H9 (cell line): ENCODE measurements around the gene CYP27C1. TPM values are rescaled to one million over a fixed set of nuclear protein-coding genes. Genes with fewer than 3 reads are reported as not detected.

Experiments used
- DNase-seq: peaks from one replicate; pipeline ENCODE4 v3.0.0-alpha.2; 2017
- H2AFZ ChIP-seq: one replicate; pipeline ENCODE4 v1.6.1; 2013; ENCODE audit warnings: mild to moderate bottlenecking, low read length, control low read depth, moderate library complexity
- H2AK5ac ChIP-seq: 2 replicates; pipeline ENCODE4 v1.6.1; 2013; ENCODE audit warnings: low read length, control low read depth, mixed read lengths; ENCODE audit not compliant: insufficient read length
- H2BK120ac ChIP-seq: one replicate; pipeline ENCODE4 v1.6.1; 2013; ENCODE audit warnings: low read depth, mild to moderate bottlenecking, low read length, control low read depth, inconsistent platforms; ENCODE audit not compliant: poor library complexity, severe bottlenecking
- H2BK12ac ChIP-seq: 2 replicates; pipeline ENCODE4 v1.6.1; 2013; ENCODE audit warnings: low read length, control low read depth, mixed read lengths, low read depth; ENCODE audit not compliant: insufficient read length
- H2BK15ac ChIP-seq: 2 replicates; pipeline ENCODE4 v1.6.1; 2013; ENCODE audit warnings: low read depth, low read length, control low read depth
- H2BK20ac ChIP-seq: one replicate; pipeline ENCODE4 v1.6.1; 2013; ENCODE audit warnings: low read depth, mild to moderate bottlenecking, low read length, control low read depth, inconsistent platforms; ENCODE audit not compliant: poor library complexity, severe bottlenecking
- H2BK5ac ChIP-seq: 2 replicates; pipeline ENCODE4 v1.6.1; 2013; ENCODE audit warnings: low read length, control low read depth, mixed read lengths; ENCODE audit not compliant: insufficient read length
- H3K14ac ChIP-seq: 2 replicates; pipeline ENCODE4 v1.6.1; 2013; ENCODE audit warnings: low read length, control low read depth; ENCODE audit not compliant: insufficient read depth
- H3K18ac ChIP-seq: 2 replicates; pipeline ENCODE4 v1.6.1; 2013; ENCODE audit warnings: low read depth, mild to moderate bottlenecking, mixed read lengths, low read length, control low read depth; ENCODE audit not compliant: insufficient read length
- H3K23ac ChIP-seq: 2 replicates; pipeline ENCODE4 v1.6.1; 2013; ENCODE audit warnings: low read length, control low read depth, mixed read lengths, low read depth; ENCODE audit not compliant: insufficient read length
- H3K23me2 ChIP-seq: 2 replicates; pipeline ENCODE4 v1.6.1; 2013; ENCODE audit warnings: low read depth, mild to moderate bottlenecking, mixed read lengths, low read length, control low read depth; ENCODE audit not compliant: insufficient read length, poor library complexity, severe bottlenecking
- H3K27ac ChIP-seq: 2 replicates; pipeline ENCODE4 v1.5.1; 2013; ENCODE audit warnings: low read length, control low read depth, mixed read lengths, low read depth; ENCODE audit not compliant: insufficient read length
- H3K27me3 ChIP-seq: 2 replicates; pipeline ENCODE4 v1.6.1; 2013; ENCODE audit warnings: low read length, control low read depth, inconsistent platforms; ENCODE audit not compliant: insufficient read depth
- H3K4ac ChIP-seq: 2 replicates; pipeline ENCODE4 v1.6.1; 2013; ENCODE audit warnings: low read depth, mild to moderate bottlenecking, control low read depth, inconsistent platforms, low read length, moderate library complexity
- H3K4me1 ChIP-seq: 2 replicates; pipeline ENCODE4 v1.6.1; 2013; ENCODE audit warnings: low read length, control low read depth, inconsistent platforms; ENCODE audit not compliant: insufficient read depth
- H3K4me2 ChIP-seq: 2 replicates; pipeline ENCODE4 v1.6.1; 2013; ENCODE audit warnings: low read length, control low read depth, mixed read lengths; ENCODE audit not compliant: insufficient read length, insufficient read depth
- H3K56ac ChIP-seq: 2 replicates; pipeline ENCODE4 v1.6.1; 2013; ENCODE audit warnings: low read depth, mild to moderate bottlenecking, mixed read lengths, low read length, control low read depth; ENCODE audit not compliant: insufficient read length
- H3K79me1 ChIP-seq: 2 replicates; pipeline ENCODE4 v1.6.1; 2013; ENCODE audit warnings: low read depth, mild to moderate bottlenecking, moderate library complexity, low read length, control low read depth, inconsistent platforms; ENCODE audit not compliant: insufficient read depth, poor library complexity, severe bottlenecking
- H3K79me2 ChIP-seq: 2 replicates; pipeline ENCODE4 v1.6.1; 2013; ENCODE audit warnings: low read length, control low read depth, inconsistent platforms; ENCODE audit not compliant: insufficient read depth
- H3K9ac ChIP-seq: 2 replicates; pipeline ENCODE4 v1.6.1; 2013; ENCODE audit warnings: low read length, control low read depth, mixed read lengths; ENCODE audit not compliant: insufficient read length; ENCODE audit errors: extremely low read depth
- H3K9me3 ChIP-seq: one replicate; pipeline ENCODE4 v1.6.1; 2013; ENCODE audit warnings: low read depth, low read length, inconsistent platforms; ENCODE audit not compliant: control insufficient read depth
- H3T11ph ChIP-seq: one replicate; pipeline ENCODE4 v1.6.1; 2013; ENCODE audit warnings: mild to moderate bottlenecking, low read length, control low read depth, inconsistent platforms
- H4K20me1 ChIP-seq: one replicate; pipeline ENCODE4 v1.6.1; 2013; ENCODE audit not compliant: control insufficient read depth, insufficient read length, insufficient read depth
- H4K5ac ChIP-seq: 2 replicates; pipeline ENCODE4 v1.6.1; 2013; ENCODE audit warnings: low read depth, mild to moderate bottlenecking, mixed read lengths, low read length, control low read depth; ENCODE audit not compliant: insufficient read length
- H4K8ac ChIP-seq: replicated peaks from 2 replicates; pipeline ENCODE4 v1.6.1; 2013; ENCODE audit warnings: low read length, control low read depth, mixed read lengths, low read depth; ENCODE audit not compliant: insufficient read length
- H4K91ac ChIP-seq: 2 replicates; pipeline ENCODE4 v1.6.1; 2013; ENCODE audit warnings: low read depth, mild to moderate bottlenecking, moderate library complexity, mixed read lengths, low read length, control low read depth; ENCODE audit not compliant: insufficient read length
- H3K27ac Mint-ChIP-seq, 3 experiments: 2 replicates in 2 of 3; 3 replicates in 1 of 3; pipeline ENCODE4 v1.8.0; 2020 to 2021; ENCODE audit warnings: mixed read lengths in 3 of 3, mild to moderate bottlenecking in 1 of 3, moderate library complexity in 1 of 3
- H3K27me3 Mint-ChIP-seq: 2 replicates; pipeline ENCODE4 v1.8.0; 2021; ENCODE audit warnings: low read depth, mild to moderate bottlenecking, moderate library complexity, mixed read lengths
- H3K36me3 Mint-ChIP-seq, 3 experiments: 2 replicates in 2 of 3; 3 replicates in 1 of 3; pipeline ENCODE4 v1.8.0; 2020 to 2021; ENCODE audit warnings: low read depth in 3 of 3, mixed read lengths in 3 of 3; ENCODE audit not compliant: insufficient read depth in 1 of 3
- H3K4me1 Mint-ChIP-seq, 2 experiments: 2 replicates each; pipeline ENCODE4 v1.8.0; 2020; ENCODE audit warnings: mixed read lengths in 2 of 2
- H3K4me3 Mint-ChIP-seq, 2 experiments: 2 replicates in 1 of 2; 3 replicates in 1 of 2; pipeline ENCODE4 v1.8.0; 2020 to 2021; ENCODE audit warnings: mild to moderate bottlenecking in 2 of 2, mixed read lengths in 2 of 2, moderate library complexity in 1 of 2
- H3K9me3 Mint-ChIP-seq, 2 experiments: 2 replicates in 1 of 2; 3 replicates in 1 of 2; pipeline ENCODE4 v1.8.0; 2020; ENCODE audit warnings: mild to moderate bottlenecking in 2 of 2, mixed read lengths in 2 of 2, moderate library complexity in 1 of 2
- WGBS: extraction: QIAGEN DNeasy Blood & Tissue Kit; methylation state at CpG from one replicate; pipeline ENCODE4 v1.1.7; 2013; ENCODE audit warnings: missing lambda C conversion rate, low lambda C conversion rate, mixed read lengths; ENCODE audit not compliant: insufficient read length; ENCODE audit errors: extremely low coverage; 5-methylcytosine and 5-hydroxymethylcytosine counted together
- total RNA-seq: library from RNA; stranded (reverse); gene quantifications from 2 replicates; pipeline ENCODE4 v1.2.1, GENCODE V29; 2021
- TF ChIP-seq, protein P1 (sequence below): fragments of 200-600 bp; sonication (generic); conservative IDR thresholded peaks from 3 replicates; pipeline ENCODE4 v1.8.0; 2021; ENCODE audit warnings: antibody characterized with exemption, mild to moderate bottlenecking

CYP27C1 gene
- total RNA-seq, 1 experiment from 2014 or later, result 2.3 TPM

DNA sequence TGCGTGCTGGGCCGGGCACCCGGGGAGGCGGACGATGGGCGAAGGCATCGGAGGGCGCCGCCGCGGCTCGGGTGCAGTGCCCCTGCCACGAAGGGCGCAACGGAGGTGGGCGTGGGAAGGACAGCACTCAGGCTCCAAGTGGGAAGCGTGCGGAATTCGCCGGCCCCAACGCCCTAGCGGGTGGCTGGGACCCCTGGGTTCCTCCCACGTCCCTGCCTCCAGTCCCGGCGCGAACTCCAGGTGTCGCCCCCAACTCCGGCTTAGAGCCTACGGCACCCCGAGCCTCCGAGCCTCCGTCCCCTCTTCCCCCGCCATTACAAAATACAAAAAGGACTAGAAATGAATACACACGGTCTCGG is 1.3 kb downstream of the CYP27C1 start:
- Histone ChIP-seq H3K79me2 (no peaks in the 10 kb centered on the region), H3K9me3 (no peaks in the 10 kb centered on the region), H3K4ac (no peak overlapping the region), H3K56ac (no peak overlapping the region), H3K23me2 (peaks cover 12% of the 10 kb centered on the region), H3K9ac (peak overlapping the region; percentile 40), H3K27ac (no peak overlapping the region), H3K4me1 (no peaks in the 10 kb centered on the region), H2BK120ac (no peak overlapping the region), H2BK5ac (no peak overlapping the region), H3K14ac (no peak overlapping the region), H4K5ac (no peak overlapping the region), H2BK20ac (no peak overlapping the region), H3K27me3 (no peaks in the 10 kb centered on the region; the same call in 1 of the 2 replicates), H3T11ph (no peak overlapping the region), H2BK15ac (no peak overlapping the region), H3K79me1 (no peaks in the 10 kb centered on the region), H2BK12ac (no peak overlapping the region), H4K91ac (no peak overlapping the region), H2AFZ (no peak overlapping the region), H4K20me1 (no peaks in the 10 kb centered on the region), H3K23ac (no peak overlapping the region), H3K4me2 (peak overlapping the region; percentile 75), H2AK5ac (no peak overlapping the region), H3K18ac (no peak overlapping the region), H4K8ac (no peak overlapping the region)
- Mint-ChIP-seq H3K9me3 (no peaks in the 10 kb centered on the region), H3K36me3 (no peaks in the 10 kb centered on the region; a peak in 2 of 7 replicates), H3K4me3 (peak overlapping the region; percentile 77 to 95), H3K27me3 (peaks cover 53% of the 10 kb centered on the region), H3K4me1 (peaks cover 16 to 18% of the 10 kb centered on the region in 2 experiments), H3K27ac (no peak overlapping the region)
- no CpG with 5 or more reads among the region's 35 CpGs for WGBS
- TF ChIP-seq, protein P1, sequence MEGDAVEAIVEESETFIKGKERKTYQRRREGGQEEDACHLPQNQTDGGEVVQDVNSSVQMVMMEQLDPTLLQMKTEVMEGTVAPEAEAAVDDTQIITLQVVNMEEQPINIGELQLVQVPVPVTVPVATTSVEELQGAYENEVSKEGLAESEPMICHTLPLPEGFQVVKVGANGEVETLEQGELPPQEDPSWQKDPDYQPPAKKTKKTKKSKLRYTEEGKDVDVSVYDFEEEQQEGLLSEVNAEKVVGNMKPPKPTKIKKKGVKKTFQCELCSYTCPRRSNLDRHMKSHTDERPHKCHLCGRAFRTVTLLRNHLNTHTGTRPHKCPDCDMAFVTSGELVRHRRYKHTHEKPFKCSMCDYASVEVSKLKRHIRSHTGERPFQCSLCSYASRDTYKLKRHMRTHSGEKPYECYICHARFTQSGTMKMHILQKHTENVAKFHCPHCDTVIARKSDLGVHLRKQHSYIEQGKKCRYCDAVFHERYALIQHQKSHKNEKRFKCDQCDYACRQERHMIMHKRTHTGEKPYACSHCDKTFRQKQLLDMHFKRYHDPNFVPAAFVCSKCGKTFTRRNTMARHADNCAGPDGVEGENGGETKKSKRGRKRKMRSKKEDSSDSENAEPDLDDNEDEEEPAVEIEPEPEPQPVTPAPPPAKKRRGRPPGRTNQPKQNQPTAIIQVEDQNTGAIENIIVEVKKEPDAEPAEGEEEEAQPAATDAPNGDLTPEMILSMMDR, result no peak
- no peak for DNase-seq
